Common myeloid progenitor, CD34-positive (primary cell): ENCODE measurements around the gene SOS2.

Experiments
- CTCF ChIA-PET: fragments of 350-600 bp; sonication (Branson Sonifier 250); formaldehyde crosslinking; loops from one replicate; lab custom pipeline; 2021; ENCODE audit warnings: antibody characterized with exemption; lab: Charles Lee
- POLR2A ChIA-PET: fragments of 350-600 bp; sonication (Branson Sonifier 250); formaldehyde crosslinking; loops from one replicate; lab custom pipeline; 2021; ENCODE audit warnings: antibody characterized with exemption; lab: Charles Lee
- DNase-seq, 3 donors: peaks; one replicate each; pipeline versions ENCODE4 v3.0.0 to v3.0.0-alpha.2; 2013
- H3K27ac ChIP-seq, 2 experiments: 1 replicate in 1 of 2; 2 replicates in 1 of 2; pipeline ENCODE4 v1.7.0; 2013; ENCODE audit warnings: inconsistent platforms in 2 of 2, low read length in 2 of 2, mild to moderate bottlenecking in 2 of 2, low read depth in 1 of 2, moderate library complexity in 1 of 2; ENCODE audit not compliant: severe bottlenecking in 2 of 2, insufficient read depth in 1 of 2, poor library complexity in 1 of 2
- H3K27me3 ChIP-seq, 5 experiments: replicated peaks in 2 of 5; 1 replicate in 3 of 5; 2 replicates in 2 of 5; pipeline versions ENCODE4 v1.6.1 to v1.7.0; 2013; ENCODE audit warnings: low read length in 4 of 5, mild to moderate bottlenecking in 2 of 5, moderate library complexity in 2 of 5, inconsistent platforms in 1 of 5; ENCODE audit not compliant: insufficient read depth in 5 of 5, control insufficient read depth in 4 of 5
- H3K36me3 ChIP-seq, 4 experiments: 1 replicate in 2 of 4; 2 replicates in 2 of 4; pipeline versions ENCODE4 v1.6.1 to v1.7.0; 2013; ENCODE audit warnings: low read length in 3 of 4, control low read depth in 1 of 4, mild to moderate bottlenecking in 1 of 4; ENCODE audit not compliant: control insufficient read depth in 4 of 4, insufficient read depth in 4 of 4
- H3K4me1 ChIP-seq, 4 experiments: 1 replicate in 3 of 4; 2 replicates in 1 of 4; pipeline versions ENCODE4 v1.6.1 to v1.7.1; 2013; ENCODE audit warnings: low read length in 3 of 4, mild to moderate bottlenecking in 3 of 4, control low read depth in 1 of 4, inconsistent platforms in 1 of 4, moderate library complexity in 1 of 4; ENCODE audit not compliant: control insufficient read depth in 4 of 4, insufficient read depth in 4 of 4; ENCODE audit errors: control extremely low read depth in 1 of 4
- H3K4me3 ChIP-seq, 7 experiments: 1 replicate in 4 of 7; 2 replicates in 3 of 7; pipeline versions ENCODE4 v1.5.1 to v1.7.0; 2013; ENCODE audit warnings: mild to moderate bottlenecking in 7 of 7, low read length in 6 of 7, moderate library complexity in 6 of 7, inconsistent platforms in 2 of 7, low read depth in 2 of 7, control low read depth in 1 of 7; ENCODE audit not compliant: insufficient read depth in 4 of 7, control insufficient read depth in 1 of 7; ENCODE audit errors: extremely low read depth in 1 of 7
- H3K9me3 ChIP-seq, 5 experiments: 1 replicate in 4 of 5; 2 replicates in 1 of 5; pipeline versions ENCODE4 v1.6.1 to v1.7.1; 2013; ENCODE audit warnings: low read length in 4 of 5, mild to moderate bottlenecking in 2 of 5, inconsistent platforms in 1 of 5, low read depth in 1 of 5, moderate library complexity in 1 of 5; ENCODE audit not compliant: control insufficient read depth in 4 of 5, insufficient read depth in 2 of 5; ENCODE audit errors: control extremely low read depth in 1 of 5
- WGBS: methylation state at CpG from one replicate; pipeline ENCODE4 v1.1.5; 2013; ENCODE audit not compliant: insufficient coverage; 5-methylcytosine and 5-hydroxymethylcytosine counted together

The SOS2 gene

DNA sequence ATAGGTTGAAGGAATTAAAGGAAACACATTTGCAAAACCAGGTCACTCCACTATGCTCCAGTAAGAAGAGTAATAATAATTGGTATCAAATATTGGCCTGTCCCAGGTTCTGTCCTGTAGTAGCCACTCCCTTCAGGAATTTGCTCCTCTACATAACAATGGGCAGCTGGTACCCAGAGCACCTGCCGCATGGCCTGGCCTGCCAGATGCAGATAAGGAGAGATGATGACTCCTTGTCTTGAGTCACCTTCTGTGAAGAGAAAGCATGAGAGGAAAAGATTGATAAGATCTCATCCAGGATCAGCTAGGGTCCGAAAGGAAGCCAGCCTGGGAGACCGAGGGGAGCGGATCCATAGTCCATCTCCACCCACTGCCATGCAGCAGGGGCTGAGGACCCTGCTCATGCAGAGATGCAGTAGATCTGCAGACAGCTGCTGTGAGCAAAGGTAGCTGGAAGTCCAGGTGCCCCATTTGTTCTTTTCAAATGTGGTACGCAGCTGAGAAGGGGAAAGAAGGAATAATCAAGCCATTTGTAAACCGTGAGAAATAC is 139.3 kb downstream of the SOS2 start:
- Histone ChIP-seq H3K36me3 (peaks cover 0 to 2% (median 0%) of the 10 kb centered on the region in 4 experiments), H3K4me3 (no peak overlapping the region), H3K4me1 (peaks cover 3 to 26% (median 18%) of the 10 kb centered on the region in 4 experiments), H3K27ac (no peak overlapping the region), H3K9me3 (no peaks in the 10 kb centered on the region), H3K27me3 (no peaks in the 10 kb centered on the region)
- POLR2A ChIA-PET, result no interaction called here
- WGBS, result 94% methylated on average over 5 of the region's 6 CpGs
- no peak for DNase-seq
- CTCF ChIA-PET, result interaction anchor here (0.7 to 1.9 kb wide), 9 partner anchors 10 to 231 kb away, joined by 3 to 5 read pairs (median 3); no protein-coding TSS in a partner anchor

DNA sequence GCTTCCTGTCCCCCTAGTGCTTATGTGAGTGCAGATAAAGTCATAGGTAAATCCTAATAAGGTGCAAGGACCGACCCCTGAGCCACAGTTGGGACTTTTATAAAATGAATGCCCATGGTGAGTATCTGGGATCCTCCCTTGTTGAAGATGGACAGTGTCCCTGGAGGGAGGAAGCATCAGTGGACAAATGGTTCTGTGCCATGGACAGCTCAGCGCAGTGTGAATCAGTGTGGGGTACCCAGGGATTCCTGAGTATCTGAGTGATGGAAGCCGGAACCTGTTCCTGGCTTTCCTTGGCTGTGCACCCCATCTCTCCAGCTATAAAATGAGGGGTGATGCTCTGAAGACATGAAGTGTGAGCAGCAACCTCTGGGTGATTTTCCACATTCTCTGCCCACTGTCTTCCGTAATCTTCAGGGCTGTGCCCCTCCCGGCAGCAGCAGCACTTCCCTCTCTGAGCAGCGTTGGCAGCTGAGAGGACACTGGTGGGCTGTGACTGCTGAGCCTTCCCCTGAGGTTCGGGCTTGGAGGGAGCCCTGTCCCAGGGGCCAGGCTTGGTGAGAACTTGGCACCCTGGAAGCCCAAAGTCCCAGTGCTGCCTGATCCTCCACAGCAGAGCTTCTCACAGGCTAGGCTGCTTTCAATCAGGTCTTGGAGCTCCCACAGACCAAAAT is 140.0 kb downstream of the SOS2 start:
- H3K9me3 ChIP-seq, result no peaks in the 10 kb centered on the region
- ChIA-PET POLR2A (interaction anchor here (0.9 kb wide), 1 partner anchor 30 kb away, joined by 3 read pairs; no protein-coding TSS in a partner anchor), CTCF (interaction anchor here (0.7 to 1.9 kb wide), 8 partner anchors 9 to 230 kb away, joined by 3 to 4 read pairs (median 3); no protein-coding TSS in a partner anchor)
- H3K4me1 ChIP-seq, result peaks cover 3 to 29% (median 19%) of the 10 kb centered on the region in 4 experiments
- H3K27ac ChIP-seq, result no peak overlapping the region
- peak in 1 of 3 donors; percentile 38 for DNase-seq
- no peaks in the 10 kb centered on the region for H3K27me3 ChIP-seq
- peaks cover 0 to 2% (median 0%) of the 10 kb centered on the region in 4 experiments for H3K36me3 ChIP-seq
- WGBS, result 55% methylated on average over 7 of the region's 7 CpGs
- no peak overlapping the region for H3K4me3 ChIP-seq

- Histone ChIP-seq H3K27ac (no peak overlapping the region), H3K4me3 (no peak overlapping the region), H3K4me1 (peaks cover 0 to 19% (median 13%) of the 10 kb centered on the region in 4 experiments), H3K27me3 (no peaks in the 10 kb centered on the region), H3K36me3 (no peaks in the 10 kb centered on the region), H3K9me3 (no peaks in the 10 kb centered on the region)
- 97% methylated on average over 5 of the region's 5 CpGs for WGBS
- CTCF ChIA-PET, result interaction anchor here (1.0 to 1.6 kb wide), 2 partner anchors 10 to 19 kb away, joined by 4 read pairs; no protein-coding TSS in a partner anchor
- POLR2A ChIA-PET, result no interaction called here
- no peak for DNase-seq
Observed at GRCh38 chr14:50089208-50089607, 142.2 kb downstream of the SOS2 start.

DNA sequence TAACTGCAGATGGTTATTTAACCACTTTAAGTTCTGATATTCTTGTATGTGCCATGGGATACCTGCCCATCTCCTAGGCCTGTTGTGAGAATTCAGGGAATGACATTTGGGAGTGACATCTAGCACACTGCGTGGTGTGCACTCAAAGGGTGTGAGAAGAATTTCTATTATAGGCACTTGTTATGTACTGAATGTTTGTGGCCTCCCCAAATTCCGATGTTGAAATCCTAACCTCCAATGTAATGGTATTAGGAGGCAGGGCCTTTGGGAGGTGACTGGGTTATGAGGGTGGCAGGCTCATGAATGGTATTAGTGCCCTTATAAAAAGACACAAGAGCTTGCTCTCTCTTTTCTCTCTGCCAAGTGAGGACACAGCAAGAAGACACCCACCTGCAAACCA is 142.6 kb downstream of the SOS2 start:
- no peaks in the 10 kb centered on the region for H3K36me3 ChIP-seq
- POLR2A ChIA-PET, result no interaction called here
- CTCF ChIA-PET, result interaction anchor here (0.9 to 2.8 kb wide), 7 partner anchors 11 to 223 kb away, joined by 3 to 13 read pairs (median 6); no protein-coding TSS in a partner anchor
- no peak overlapping the region for H3K4me3 ChIP-seq
- no peaks in the 10 kb centered on the region for H3K9me3 ChIP-seq
- no peak overlapping the region for H3K27ac ChIP-seq
- no peak for DNase-seq
- H3K4me1 ChIP-seq, result peaks cover 0 to 21% (median 14%) of the 10 kb centered on the region in 4 experiments
- WGBS, result no CpG with 5 or more reads among the region's 2 CpGs
- no peaks in the 10 kb centered on the region for H3K27me3 ChIP-seq

- POLR2A ChIA-PET, result interaction anchor here (1.0 kb wide), 1 partner anchor 18 kb away, joined by 3 read pairs; no protein-coding TSS in a partner anchor
- H3K27ac ChIP-seq, result no peak overlapping the region
- CTCF ChIA-PET, result interaction anchor here (0.9 to 2.8 kb wide), 10 partner anchors 11 to 227 kb away, joined by 3 to 13 read pairs (median 4); no protein-coding TSS in a partner anchor
- peaks cover 0 to 22% (median 14%) of the 10 kb centered on the region in 4 experiments for H3K4me1 ChIP-seq
- no peaks in the 10 kb centered on the region for H3K36me3 ChIP-seq
- H3K27me3 ChIP-seq, result no peaks in the 10 kb centered on the region
- H3K4me3 ChIP-seq, result no peak overlapping the region
- no CpG with 5 or more reads among the region's 2 CpGs for WGBS
- H3K9me3 ChIP-seq, result no peaks in the 10 kb centered on the region
- no peak for DNase-seq
Observed at GRCh38 chr14:50088117-50088515, 143.3 kb downstream of the SOS2 start.

DNA sequence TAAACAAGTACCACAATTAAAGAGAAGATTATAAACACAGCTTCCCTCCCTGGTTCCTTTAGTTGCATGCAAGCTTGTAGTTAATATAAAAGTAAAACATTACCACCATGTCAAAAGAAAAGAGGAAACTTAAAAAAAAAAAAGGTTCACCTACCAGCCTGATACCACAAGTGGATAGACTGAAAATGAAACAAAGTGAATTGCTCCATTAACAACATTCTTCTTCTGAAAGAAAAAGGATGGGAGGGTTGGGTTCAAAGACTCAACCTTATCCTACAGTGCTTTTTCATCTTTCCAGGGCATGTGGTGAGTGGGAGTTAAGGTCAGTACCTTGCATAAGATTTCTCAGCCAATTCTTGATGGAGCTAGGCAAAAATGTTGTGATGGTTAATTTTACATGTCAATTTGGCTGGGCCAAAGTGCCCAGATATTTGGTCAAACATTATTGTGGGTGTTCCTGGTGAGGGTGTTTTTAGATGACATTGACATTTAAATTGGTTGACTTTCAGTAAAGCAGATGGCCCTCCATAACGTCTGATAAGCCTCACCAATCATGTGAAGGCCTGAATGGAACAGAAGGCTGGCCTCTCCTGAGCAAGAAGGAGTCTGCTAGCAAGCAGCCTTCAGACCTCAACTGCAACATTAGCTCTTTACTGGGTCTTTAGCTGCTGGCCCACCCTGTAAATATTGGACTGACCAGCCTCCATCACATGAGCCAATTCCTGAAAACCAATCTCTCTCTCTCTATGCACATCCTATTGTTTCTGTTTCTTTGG is 143.8 kb downstream of the SOS2 start:
- WGBS, result 100% methylated on average over 1 of the region's 1 CpG
- ChIA-PET POLR2A (interaction anchor here (1.0 kb wide), 2 partner anchors 9 to 17 kb away, joined by 3 read pairs; no protein-coding TSS in a partner anchor), CTCF (interaction anchor here (0.9 to 2.8 kb wide), 10 partner anchors 12 to 226 kb away, joined by 3 to 13 read pairs (median 4); no protein-coding TSS in a partner anchor)
- Histone ChIP-seq H3K27ac (no peak overlapping the region), H3K4me3 (no peak overlapping the region), H3K4me1 (peaks cover 0 to 23% (median 14%) of the 10 kb centered on the region in 4 experiments), H3K9me3 (no peaks in the 10 kb centered on the region), H3K27me3 (no peaks in the 10 kb centered on the region), H3K36me3 (no peaks in the 10 kb centered on the region)
- DNase-seq, result peak in 2 of 3 donors; percentile 63 to 72
